ENCODE data around the gene PDE4D. TPM values are rescaled to one million over a fixed set of nuclear protein-coding genes. Genes with fewer than 3 reads are reported as not detected.
"Not testable (repeated sequence)": the region's sequence is repeated elsewhere in the genome, so short reads cannot be mapped to it uniquely, and the experiment has no call there.

PDE4D gene
- total RNA-seq, 1 experiment from 2014 or later, result 291 TPM

DNA sequence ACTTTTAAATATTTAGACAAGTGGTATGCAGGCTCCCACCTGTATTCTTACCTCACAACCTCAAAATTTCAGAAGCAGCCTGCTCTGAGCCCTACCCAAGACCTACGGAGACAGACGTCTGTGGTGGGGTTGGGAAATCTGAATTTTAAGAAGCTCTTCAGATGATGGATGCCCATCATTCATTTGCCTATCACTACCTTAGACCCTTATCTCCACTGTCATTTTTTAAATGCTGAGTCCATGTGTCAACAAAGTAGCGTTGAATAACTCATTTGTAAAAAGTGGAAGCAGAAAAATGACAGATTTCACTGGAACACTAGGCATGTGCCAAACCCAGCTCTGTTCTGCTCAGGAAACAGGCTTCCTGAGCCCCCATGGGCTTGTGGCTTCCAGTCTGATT, 85.7 kb downstream of the PDE4D start:
- no peak for DNase-seq (ENCODE audit: extremely low read depth, low read depth)

DNA sequence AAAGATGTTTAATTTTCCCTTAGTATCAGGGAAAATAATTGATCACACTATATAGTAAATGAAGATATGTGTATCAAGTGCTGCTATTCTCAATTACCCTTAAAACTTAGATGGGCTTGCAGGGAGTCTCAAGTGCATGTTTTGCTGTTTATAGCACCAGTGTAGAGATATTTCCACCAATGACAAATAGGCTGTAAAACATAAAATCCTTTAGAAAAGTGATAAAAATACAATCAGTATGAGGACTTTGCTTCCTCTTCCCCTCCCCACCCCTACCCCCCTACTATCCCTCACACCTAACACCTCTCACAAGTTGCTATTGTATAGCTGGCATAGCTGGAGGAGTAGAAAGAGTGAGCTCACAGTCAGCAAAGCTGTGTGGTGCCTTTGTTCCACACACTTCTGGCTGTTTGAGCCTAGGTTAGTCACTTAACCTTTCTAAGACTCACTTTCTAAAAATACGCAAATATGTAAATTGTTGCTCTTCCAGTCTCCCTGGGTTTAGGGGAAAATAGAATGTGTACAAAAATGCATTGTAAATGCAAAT, 93.1 kb downstream of the PDE4D start:
- DNase-seq (ENCODE audit: extremely low read depth, low read depth), result no peak

- peak; percentile 69 for DNase-seq (ENCODE audit: extremely low read depth, low read depth)
Measured at GRCh38 chr5:59799668-59800346, 93.7 kb downstream of the PDE4D start.

GRCh38 chr5:59798862-59799667, 94.5 kb downstream of the PDE4D start:
- no peak for DNase-seq (ENCODE audit: extremely low read depth, low read depth)

GRCh38 chr5:59795141-59795540, 98.4 kb downstream of the PDE4D start:
- DNase-seq (ENCODE audit: extremely low read depth, low read depth), result no peak

- DNase-seq (ENCODE audit: extremely low read depth, low read depth), result peak; percentile 50
Measured at GRCh38 chr5:59792983-59793585, 100.4 kb downstream of the PDE4D start.

- no peak for DNase-seq (ENCODE audit: extremely low read depth, low read depth)
Measured at GRCh38 chr5:59791617-59792016, 101.9 kb downstream of the PDE4D start.

DNA sequence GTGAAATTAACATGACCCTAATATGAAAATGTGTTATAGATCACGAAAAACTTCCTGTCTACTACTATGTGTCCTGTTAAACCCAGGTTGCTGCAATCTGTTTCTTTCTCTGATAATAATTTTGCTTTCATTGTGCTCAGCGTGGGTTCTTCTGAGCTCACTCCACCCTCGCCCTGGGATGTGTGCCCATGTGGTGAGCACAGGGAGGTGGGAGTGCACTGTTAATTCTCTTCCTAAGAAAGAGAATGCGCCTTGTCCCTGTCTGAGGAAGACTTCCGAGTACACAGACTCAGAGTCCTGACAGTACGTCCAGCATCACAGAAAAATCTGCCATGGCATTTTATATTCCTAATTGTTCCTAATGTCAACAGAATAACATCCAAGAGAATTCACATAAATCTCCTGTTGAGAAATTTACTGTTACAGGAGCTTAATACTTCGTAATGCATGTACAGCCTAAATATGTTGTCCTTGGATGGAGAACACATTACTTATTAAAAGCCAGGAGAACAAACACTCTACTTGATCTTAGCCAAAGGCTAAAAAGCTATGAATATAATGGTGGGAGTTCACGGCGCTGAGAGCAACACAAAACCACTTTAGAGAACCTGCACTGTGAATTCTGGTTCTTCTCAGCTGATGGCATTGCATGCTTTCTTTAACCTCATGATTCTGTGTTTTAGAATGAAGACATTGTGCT, 102.6 kb downstream of the PDE4D start:
- no peak for DNase-seq (ENCODE audit: extremely low read depth, low read depth)

DNA sequence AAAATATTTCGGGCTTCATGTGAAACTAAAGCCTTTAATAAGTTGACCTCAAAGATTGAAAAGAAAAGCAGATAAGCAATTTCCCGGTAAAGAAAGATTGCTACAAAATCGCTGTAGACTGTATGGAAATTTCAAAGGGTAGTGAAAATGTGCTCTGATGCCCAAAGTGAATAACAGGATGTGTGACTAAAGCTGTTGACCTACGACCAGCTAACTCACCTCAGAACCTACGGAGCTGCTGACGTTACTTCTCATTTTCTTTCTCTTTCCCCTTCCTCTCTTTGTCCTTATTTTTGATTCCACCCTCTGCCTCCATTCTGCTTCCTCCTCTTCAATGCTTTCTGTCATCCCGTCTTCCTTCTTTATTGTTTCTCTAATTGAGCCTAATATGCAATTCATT, 103.2 kb downstream of the PDE4D start:
- DNase-seq (ENCODE audit: extremely low read depth, low read depth), result peak; percentile 34

DNA sequence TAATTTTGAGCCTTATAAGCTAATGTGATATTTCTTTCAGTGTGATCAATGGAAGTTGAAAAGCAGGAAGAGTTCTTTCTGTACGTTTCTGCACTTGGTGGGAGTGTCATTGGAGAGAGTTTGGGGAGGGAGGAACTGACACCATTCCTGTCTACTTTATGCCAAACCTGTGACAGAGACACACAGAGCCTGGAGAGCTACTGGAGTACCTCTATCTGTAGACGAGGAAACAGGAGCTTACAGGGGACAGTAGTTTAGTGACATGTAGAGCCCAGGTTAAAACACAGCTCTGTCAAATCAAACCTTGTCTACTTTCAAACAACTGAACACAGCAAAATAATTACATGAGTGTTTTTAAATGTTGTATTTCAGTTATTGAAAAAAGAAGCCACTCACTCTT, 103.6 kb downstream of the PDE4D start:
- DNase-seq (ENCODE audit: extremely low read depth, low read depth), result no peak

DNA sequence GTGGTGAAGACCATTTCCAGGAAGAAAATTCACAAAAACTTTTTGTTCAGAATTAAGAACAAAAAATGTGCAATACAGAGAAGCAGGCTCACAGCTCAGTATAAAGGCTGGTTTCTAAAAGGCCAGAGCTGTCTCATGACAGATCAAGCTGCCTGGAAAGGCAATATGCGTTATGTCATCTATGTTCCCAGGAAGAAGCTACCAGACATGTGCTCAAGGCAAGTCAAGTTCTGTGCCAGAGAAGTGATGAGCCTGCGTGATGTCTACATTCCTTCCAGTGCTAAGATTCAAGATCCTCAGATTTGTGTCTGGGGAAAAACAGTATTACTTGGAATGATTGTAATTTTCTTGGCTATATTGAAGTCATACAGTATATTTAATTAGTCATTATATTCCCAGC, 104.3 kb downstream of the PDE4D start:
- no peak for DNase-seq (ENCODE audit: extremely low read depth, low read depth)

DNA sequence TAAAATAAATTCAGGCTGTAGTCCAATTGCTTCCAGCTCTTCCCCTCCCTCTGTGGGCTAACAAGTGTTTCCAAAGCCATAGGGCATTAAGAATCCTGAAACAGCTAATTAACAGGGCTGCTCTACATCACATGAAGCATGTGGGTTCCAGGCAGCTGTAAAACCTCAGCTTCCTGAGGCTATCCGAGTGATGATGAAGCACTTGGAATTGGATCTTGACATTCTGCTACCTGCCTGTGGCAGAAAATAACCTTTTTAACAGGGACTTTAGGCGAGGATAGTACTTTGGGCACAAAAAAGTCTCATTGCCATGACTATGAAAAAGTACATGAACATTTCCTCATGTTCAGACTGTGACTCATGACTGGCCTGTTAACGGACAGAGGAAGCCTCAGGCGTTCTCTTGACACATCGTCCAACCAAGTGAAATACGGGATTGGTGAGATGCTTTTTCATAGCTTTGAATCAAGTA, 107.2 kb downstream of the PDE4D start:
- no peak for DNase-seq (ENCODE audit: extremely low read depth, low read depth)

GRCh38 chr5:59785676-59786333, 107.7 kb downstream of the PDE4D start:
- DNase-seq (ENCODE audit: extremely low read depth, low read depth), result no peak

DNA sequence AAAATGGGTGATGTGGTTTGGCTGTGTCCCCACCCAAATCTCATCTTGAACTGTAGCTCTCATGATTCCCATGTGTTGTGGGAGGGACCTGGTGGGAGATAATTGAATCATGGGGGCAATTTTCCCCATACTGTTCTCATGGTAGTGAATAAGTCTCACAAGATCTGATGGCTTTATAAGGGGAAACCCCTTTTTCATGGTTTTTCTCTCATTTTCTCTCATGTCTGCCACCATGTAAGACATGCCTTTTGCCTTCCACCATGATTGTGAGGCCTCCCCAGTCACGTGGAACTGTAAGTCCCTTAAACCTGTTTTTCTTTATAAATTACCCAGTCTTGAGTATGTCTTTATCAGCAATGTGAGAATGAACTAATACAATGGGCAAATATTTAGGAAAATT, 108.8 kb downstream of the PDE4D start:
- DNase-seq (ENCODE audit: extremely low read depth, low read depth), result not testable (repeated sequence)

- DNase-seq (ENCODE audit: extremely low read depth, low read depth), result no peak
Measured at GRCh38 chr5:59783264-59783663, 110.3 kb downstream of the PDE4D start.

DNA sequence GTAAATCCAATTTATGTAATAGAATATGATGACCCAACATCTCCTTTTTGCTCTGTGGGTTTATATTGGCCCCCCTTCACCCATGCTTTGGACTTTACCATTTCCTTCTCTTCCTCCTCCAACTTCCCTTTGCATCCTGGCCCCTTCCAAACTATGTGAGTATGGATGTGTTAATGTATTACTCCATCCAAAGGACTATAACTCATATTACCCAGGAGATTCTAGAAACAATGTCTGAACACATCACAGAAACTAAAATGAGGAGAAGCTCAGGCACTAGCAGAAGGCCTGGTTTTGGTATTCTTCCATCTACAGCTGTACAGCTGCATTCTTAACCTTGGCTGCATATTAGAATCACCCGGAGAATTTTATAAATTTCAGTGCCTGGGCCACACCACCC, 110.7 kb downstream of the PDE4D start:
- no peak for DNase-seq (ENCODE audit: extremely low read depth, low read depth)

GRCh38 chr5:59779453-59779852, 114.1 kb downstream of the PDE4D start:
- DNase-seq (ENCODE audit: extremely low read depth, low read depth), result no peak

DNA sequence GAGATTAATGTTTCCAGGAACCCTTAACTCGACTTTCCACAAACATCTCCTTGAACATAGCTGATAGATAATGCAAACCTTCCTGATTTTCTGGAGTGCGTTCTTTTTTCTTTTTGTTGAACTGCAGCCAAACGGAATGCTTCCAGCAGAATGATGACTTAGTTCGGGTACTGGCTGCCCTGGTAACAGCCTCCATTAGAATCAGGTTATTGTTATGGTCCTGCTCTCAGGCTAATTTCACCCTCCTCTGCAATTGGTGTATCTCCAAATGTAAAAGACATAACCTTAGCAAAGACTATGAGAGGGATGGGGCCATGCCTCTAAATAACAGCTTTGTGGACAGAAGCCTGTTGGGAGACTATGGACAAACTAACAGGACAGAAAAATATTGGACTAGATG, 116.5 kb downstream of the PDE4D start:
- no peak for DNase-seq (ENCODE audit: extremely low read depth, low read depth)

GRCh38 chr5:59773294-59773693, 120.2 kb downstream of the PDE4D start:
- DNase-seq (ENCODE audit: extremely low read depth, low read depth), result no peak

DNA sequence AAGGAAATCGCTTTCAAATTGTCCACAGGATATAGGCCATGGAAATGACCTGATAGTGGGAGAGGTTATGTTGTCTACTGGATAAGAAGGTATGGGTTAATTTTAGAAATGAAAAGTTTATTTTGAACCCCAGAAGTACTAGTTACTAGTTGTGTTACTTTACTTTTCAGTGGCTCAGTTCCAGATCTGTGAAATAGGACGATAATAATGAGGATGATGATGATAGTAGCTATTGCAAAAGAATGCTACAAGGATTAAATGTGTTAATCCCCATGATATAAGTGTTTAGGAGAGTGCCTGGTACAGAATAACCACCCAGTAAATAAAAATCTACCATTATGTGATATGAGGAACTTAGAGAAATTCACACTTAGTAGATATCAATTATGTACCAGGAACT, 120.8 kb downstream of the PDE4D start:
- no peak for DNase-seq (ENCODE audit: extremely low read depth, low read depth)
